GM13977 (cell line): ENCODE data around the gene ALDH2.
"Not testable (repeated sequence)": the region's sequence is repeated elsewhere in the genome, so short reads cannot be mapped to it uniquely, and the experiment has no call there.

Source experiments
- DNase-seq: peaks from one replicate; pipeline ENCODE4 v3.0.0; 2012; ENCODE audit warnings: low spot score
- in situ Hi-C: fragments of 300-500 bp; cut with MboI; formaldehyde crosslinking; loops from one replicate; pipeline ENCODE4 v1.12.0; 2022; ENCODE audit warnings: low sequenced_read_pairs, low pct_unique_long_range_greater_than_20kb, mixed read lengths, inconsistent platforms; ENCODE audit not compliant: unreplicated experiment
- TF ChIP-seq, protein P1 (sequence below): IDR thresholded peaks from 2 replicates; pipeline ENCODE4 v1.5.1; 2012; ENCODE audit warnings: mild to moderate bottlenecking, control low read depth; ENCODE audit not compliant: insufficient read depth; ENCODE audit errors: extremely low read depth, missing control alignments

Gene ALDH2

GRCh38 chr12:111766608-111767361 lies at the start of gene ALDH2:
Gene ALDH2, plus strand, starts transcription at chr12:111766933. Its CDS starts 50 bp downstream, at chr12:111766983.
- peak; percentile 67 for DNase-seq

DNA sequence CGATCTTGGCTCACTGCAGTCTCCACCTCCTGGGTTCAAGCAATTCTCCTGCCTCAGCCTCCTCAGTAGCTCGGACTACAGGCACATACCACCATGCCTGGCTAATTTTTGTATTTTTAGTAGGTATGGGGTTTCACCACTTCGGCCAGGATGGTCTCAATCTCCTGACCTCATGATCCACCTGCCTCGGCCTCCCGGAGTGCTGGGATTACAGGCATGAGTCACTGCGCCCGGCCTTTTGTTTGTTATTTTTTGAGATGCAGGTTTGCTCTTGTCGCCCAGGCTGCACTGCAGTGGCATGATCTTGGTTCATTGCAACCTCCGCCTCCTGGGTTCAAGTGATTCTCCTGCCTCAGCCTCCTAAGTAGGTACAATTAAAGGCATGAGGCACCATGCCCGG lies 47.4 kb upstream of the ALDH2 start:
- DNase-seq, in situ Hi-C loops: not testable (repeated sequence)

More at GRCh38 chr12:111766608-111767361, at the start of gene ALDH2:
- TF ChIP-seq, protein P1, sequence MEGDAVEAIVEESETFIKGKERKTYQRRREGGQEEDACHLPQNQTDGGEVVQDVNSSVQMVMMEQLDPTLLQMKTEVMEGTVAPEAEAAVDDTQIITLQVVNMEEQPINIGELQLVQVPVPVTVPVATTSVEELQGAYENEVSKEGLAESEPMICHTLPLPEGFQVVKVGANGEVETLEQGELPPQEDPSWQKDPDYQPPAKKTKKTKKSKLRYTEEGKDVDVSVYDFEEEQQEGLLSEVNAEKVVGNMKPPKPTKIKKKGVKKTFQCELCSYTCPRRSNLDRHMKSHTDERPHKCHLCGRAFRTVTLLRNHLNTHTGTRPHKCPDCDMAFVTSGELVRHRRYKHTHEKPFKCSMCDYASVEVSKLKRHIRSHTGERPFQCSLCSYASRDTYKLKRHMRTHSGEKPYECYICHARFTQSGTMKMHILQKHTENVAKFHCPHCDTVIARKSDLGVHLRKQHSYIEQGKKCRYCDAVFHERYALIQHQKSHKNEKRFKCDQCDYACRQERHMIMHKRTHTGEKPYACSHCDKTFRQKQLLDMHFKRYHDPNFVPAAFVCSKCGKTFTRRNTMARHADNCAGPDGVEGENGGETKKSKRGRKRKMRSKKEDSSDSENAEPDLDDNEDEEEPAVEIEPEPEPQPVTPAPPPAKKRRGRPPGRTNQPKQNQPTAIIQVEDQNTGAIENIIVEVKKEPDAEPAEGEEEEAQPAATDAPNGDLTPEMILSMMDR: no peak
- in situ Hi-C loops: no loop called here

DNA sequence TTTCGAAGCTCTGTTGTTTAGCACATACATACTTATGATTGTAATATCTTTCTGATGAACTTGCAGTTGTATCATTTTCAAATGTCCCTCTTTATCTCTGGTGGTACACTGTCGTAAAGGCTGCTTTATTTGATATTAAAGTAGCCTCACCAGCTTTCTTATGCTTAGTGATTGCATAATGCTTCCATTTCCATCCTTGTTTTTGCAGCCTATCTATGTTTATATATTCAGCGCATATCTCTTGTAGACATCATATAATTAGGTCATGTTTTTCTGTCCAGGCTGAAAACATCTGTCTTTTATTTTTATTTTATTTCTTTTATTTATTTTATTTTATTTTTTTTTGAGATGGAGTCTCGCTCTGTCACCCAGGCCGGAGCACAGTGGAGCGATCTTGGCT lies 46.3 kb upstream of the ALDH2 start:
- in situ Hi-C loops: no loop called here
- no peak for DNase-seq
- TF ChIP-seq, protein P1: no peak

GRCh38 chr12:111723646-111724360 lies 42.9 kb upstream of the ALDH2 start:
- in situ Hi-C loops, DNase-seq: not testable (repeated sequence)

- in situ Hi-C loops: no loop called here
- no peak for DNase-seq
- TF ChIP-seq, protein P1: no peak
These were observed 37.9 kb upstream of the ALDH2 start for GRCh38 chr12:111728795-111729194.

- in situ Hi-C loops: no loop called here
- no peak for DNase-seq
- TF ChIP-seq, protein P1: no peak
These were observed 36.3 kb upstream of the ALDH2 start for GRCh38 chr12:111730420-111730819.

- DNase-seq: no peak
- TF ChIP-seq, protein P1: no peak
- in situ Hi-C loops: no loop called here
These were observed 33.9 kb upstream of the ALDH2 start for GRCh38 chr12:111732786-111733185.
